HCT116 (cell line): ENCODE results near the gene BMERB1. TPM values are rescaled to one million over a fixed set of nuclear protein-coding genes. Genes with fewer than 3 reads are reported as not detected.

Source experiments
- ATAC-seq: fragments of 200-7000 bp; cut with Tn5 transposase; 2 replicates; pipeline ENCODE4 v1.9.1; 2020; ENCODE audit warnings: mild to moderate bottlenecking, moderate library complexity
- BruUV-seq: library from RNA; stranded (reverse); fragments of 400-500 nt; replicated peaks from 2 replicates; lab custom pipeline; 2021; lab: Mats Ljungman, UMichigan
- CTCF ChIA-PET: fragments of 300-600 bp; sonication (Branson Sonifier 250); formaldehyde crosslinking; loops from one replicate; lab custom pipeline; 2021; ENCODE audit warnings: antibody characterized with exemption; lab: Charles Lee
- POLR2A ChIA-PET: fragments of 300-600, 350-600 bp; sonication (Branson Sonifier 250); formaldehyde crosslinking; loops from one replicate; lab custom pipeline; 2021; ENCODE audit warnings: antibody characterized with exemption; lab: Charles Lee
- RAD21 ChIA-PET, 2 experiments: fragments of 300-600 bp; sonication (Branson Sonifier 250); formaldehyde crosslinking; loops; one replicate each; lab custom pipeline; 2023; ENCODE audit warnings: low total read pairs in 2 of 2; ENCODE audit not compliant: uncharacterized antibody in 2 of 2, unreplicated experiment in 2 of 2, low non-redundant PET in 1 of 2; lab: Charles Lee
- DNase-seq: peaks from one replicate; pipeline ENCODE4 v3.0.0-alpha.2; 2010; ENCODE audit warnings: low read depth, low spot score
- H2AFZ ChIP-seq: fragments of 200-600 bp; shearing (Covaris generic), sonication (generic); 2 replicates; pipeline ENCODE4 v1.6.1; 2017; ENCODE audit warnings: low read depth, mixed run types, mixed read lengths, antibody characterized with exemption, low read length; ENCODE audit not compliant: poor library complexity, severe bottlenecking
- H3K27ac ChIP-seq: 2 replicates; pipeline ENCODE4 v1.5.1; 2012; ENCODE audit warnings: low read depth, low read length
- H3K27me3 ChIP-seq: fragments of 200-600 bp; sonication (generic); 2 replicates; pipeline ENCODE4 v1.6.1; 2016; ENCODE audit warnings: mixed run types, low read length, mixed read lengths; ENCODE audit not compliant: insufficient read depth
- H3K36me3 ChIP-seq, 2 experiments: fragments of 200-500 bp in 1 of 2; fragments of 200-600 bp in 1 of 2; sonication (Bioruptor generic) in 1 of 2; sonication (generic) in 1 of 2; 2 replicates each; pipeline versions ENCODE4 v1.5.1 to v1.6.1; 2014 to 2016; ENCODE audit warnings: low read length in 2 of 2, inconsistent platforms in 1 of 2, mixed read lengths in 1 of 2, mixed run types in 1 of 2; ENCODE audit not compliant: insufficient read depth in 2 of 2, control insufficient read depth in 1 of 2
- H3K4me1 ChIP-seq, 2 experiments: fragments of 200-600 bp in 1 of 2; sonication (generic) in 1 of 2; 2 replicates each; pipeline versions ENCODE4 v1.5.1 to v1.6.1; 2012 to 2017; ENCODE audit warnings: low read length in 2 of 2, inconsistent platforms in 1 of 2, mild to moderate bottlenecking in 1 of 2, mixed read lengths in 1 of 2, mixed run types in 1 of 2, moderate library complexity in 1 of 2; ENCODE audit not compliant: insufficient read depth in 2 of 2, control insufficient read depth in 1 of 2
- H3K4me2 ChIP-seq: fragments of 200-600 bp; sonication (generic); 2 replicates; pipeline ENCODE4 v1.6.1; 2017; ENCODE audit warnings: mixed run types, low read length, mixed read lengths
- H3K4me3 ChIP-seq, 2 experiments: fragments of 200-600 bp in 1 of 2; sonication (generic) in 1 of 2; replicated peaks in 1 of 2; 2 replicates each; pipeline ENCODE4 v1.5.1; 2011 to 2016; ENCODE audit warnings: low read length in 2 of 2, control low read depth in 1 of 2, low read depth in 1 of 2, mild to moderate bottlenecking in 1 of 2, mixed read lengths in 1 of 2, mixed run types in 1 of 2
- H3K79me2 ChIP-seq: fragments of 200-600 bp; sonication (generic); 2 replicates; pipeline ENCODE4 v1.6.1; 2017; ENCODE audit warnings: mild to moderate bottlenecking, mixed run types, low read length, moderate library complexity, mixed read lengths; ENCODE audit not compliant: insufficient read depth
- H3K9ac ChIP-seq: fragments of 200-600 bp; sonication (generic); 2 replicates; pipeline ENCODE4 v1.6.1; 2016; ENCODE audit warnings: low read length, mixed read lengths
- H3K9me2 ChIP-seq: fragments of 200-600 bp; sonication (generic), shearing (Covaris generic); 2 replicates; pipeline ENCODE4 v1.6.1; 2017; ENCODE audit warnings: mixed run types, mild to moderate bottlenecking, moderate library complexity; ENCODE audit not compliant: insufficient read depth
- H3K9me3 ChIP-seq, 2 experiments: fragments of 200-500 bp in 1 of 2; fragments of 200-600 bp in 1 of 2; sonication (Bioruptor generic) in 1 of 2; sonication (generic) in 1 of 2; 2 replicates each; pipeline ENCODE4 v1.6.1; 2014 to 2017; ENCODE audit warnings: low read length in 2 of 2, mixed read lengths in 2 of 2, inconsistent platforms in 1 of 2, low read depth in 1 of 2, mild to moderate bottlenecking in 1 of 2, mixed run types in 1 of 2, moderate library complexity in 1 of 2; ENCODE audit not compliant: control insufficient read depth in 1 of 2, insufficient read depth in 1 of 2
- H4K20me1 ChIP-seq: fragments of 200-600 bp; sonication (generic), shearing (Covaris generic); 2 replicates; pipeline ENCODE4 v1.6.1; 2017; ENCODE audit warnings: mixed run types, mild to moderate bottlenecking, moderate library complexity; ENCODE audit not compliant: insufficient read depth
- CBX3 ChIP-seq: IDR thresholded peaks from 2 replicates; pipeline ENCODE4 v1.6.1; 2012; ENCODE audit warnings: low read depth
- CEBPB ChIP-seq: IDR thresholded peaks from 2 replicates; pipeline ENCODE4 v1.6.1; 2012; ENCODE audit warnings: low read depth
- EGR1 ChIP-seq: IDR thresholded peaks from 2 replicates; pipeline ENCODE4 v1.6.1; 2012; ENCODE audit warnings: low read depth
- EZH2 ChIP-seq: fragments of 200-600 bp; sonication (generic); IDR thresholded peaks from 2 replicates; pipeline ENCODE4 v1.6.1; 2017; ENCODE audit warnings: antibody characterized with exemption, mixed run types
- EZH2phosphoT487 ChIP-seq: fragments of 200-600 bp; IDR thresholded peaks from 2 replicates; pipeline ENCODE4 v1.6.1; 2018; ENCODE audit warnings: antibody characterized with exemption, borderline replicate concordance
- FOSL1 ChIP-seq: IDR thresholded peaks from 2 replicates; pipeline ENCODE4 v1.6.1; 2012; ENCODE audit warnings: low read depth
- POLR2A ChIP-seq: IDR thresholded peaks from 2 replicates; pipeline ENCODE4 v1.7.0; 2011; ENCODE audit warnings: borderline replicate concordance; ENCODE audit not compliant: insufficient read depth, insufficient read length; ENCODE audit errors: extremely low read depth
- POLR2AphosphoS5 ChIP-seq: IDR thresholded peaks from 2 replicates; pipeline ENCODE4 v1.6.1; 2011; ENCODE audit warnings: mild to moderate bottlenecking, low read depth, low read length, moderate library complexity
- RAD21 ChIP-seq: IDR thresholded peaks from 2 replicates; pipeline ENCODE4 v1.6.1; 2012; ENCODE audit warnings: low read depth, mild to moderate bottlenecking
- SIN3A ChIP-seq: IDR thresholded peaks from 2 replicates; pipeline ENCODE4 v1.6.1; 2012; ENCODE audit warnings: low read depth
- SRF ChIP-seq: IDR thresholded peaks from 2 replicates; pipeline ENCODE4 v1.6.1; 2012; ENCODE audit warnings: low read depth
- YY1 ChIP-seq: IDR thresholded peaks from 2 replicates; pipeline ENCODE4 v1.6.1; 2011; ENCODE audit warnings: low read length, low read depth, moderate library complexity, mild to moderate bottlenecking; ENCODE audit not compliant: insufficient replicate concordance; ENCODE audit errors: extremely low read depth
- ZFX ChIP-seq: fragments of 450-650 bp; IDR thresholded peaks from 2 replicates; pipeline ENCODE4 v1.6.1; 2017
- ZNF274 ChIP-seq: fragments of 200-500 bp; sonication (Bioruptor generic); IDR thresholded peaks from 2 replicates; pipeline ENCODE4 v1.6.1; 2014; ENCODE audit warnings: mild to moderate bottlenecking, low read depth, low read length, inconsistent platforms
- intact Hi-C: fragments of 100-400 bp; cut with micrococcal nuclease; formaldehyde crosslinking; loops from 2 replicates; pipeline ENCODE4 v1.10.0; 2022
- total RNA-seq: library from RNA; stranded (reverse); gene quantifications from one replicate; pipeline ENCODE4 v1.2.1, GENCODE V29; 2021; ENCODE audit not compliant: unreplicated experiment
- TF ChIP-seq, protein P1 (sequence below): IDR thresholded peaks from 2 replicates; pipeline ENCODE4 v1.6.1; 2012
- TF ChIP-seq, protein P2 (sequence below): IDR thresholded peaks from 2 replicates; pipeline ENCODE4 v1.6.1; 2012
- TF ChIP-seq, protein P3 (sequence below): IDR thresholded peaks from 2 replicates; pipeline ENCODE4 v1.6.1; 2012; ENCODE audit warnings: low read depth

BMERB1 gene
- total RNA-seq, 1 experiment from 2014 or later: 43.6 TPM

DNA sequence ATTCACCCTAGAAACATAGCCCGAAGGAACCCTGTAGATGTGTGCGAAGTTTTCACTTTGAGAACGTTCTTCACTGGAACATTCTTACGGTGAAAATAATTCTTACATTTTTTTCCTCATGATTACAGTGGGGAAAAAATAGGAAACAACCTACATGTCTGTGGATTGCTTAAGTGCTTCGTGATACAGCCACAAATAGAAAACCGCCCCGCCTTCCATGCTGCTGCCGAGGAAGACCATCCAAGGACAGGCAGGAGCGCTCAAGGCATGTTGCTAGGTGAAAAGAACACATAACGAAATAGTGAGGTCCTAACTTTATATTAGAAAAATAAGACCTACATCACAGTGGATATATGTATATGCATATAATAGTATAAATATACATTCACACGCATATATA is 78.8 kb downstream of the BMERB1 start:
- ChIA-PET POLR2A (no interaction called here), RAD21 (no interaction called here), CTCF (no interaction called here)
- H3K9ac ChIP-seq: no peak overlapping the region
- H3K9me2 ChIP-seq: no peaks in the 10 kb centered on the region
- no peak overlapping the region for H3K4me2 ChIP-seq
- TF ChIP-seq POLR2A (no peak), SIN3A (no peak), ZNF274 (no peak), YY1 (no peak), FOSL1 (no peak), EZH2 (no peak), CEBPB (no peak), ZFX (no peak), EGR1 (no peak), SRF (no peak), CBX3 (no peak), RAD21 (no peak), EZH2phosphoT487 (no peak), POLR2AphosphoS5 (no peak)
- TF ChIP-seq, protein P1, sequence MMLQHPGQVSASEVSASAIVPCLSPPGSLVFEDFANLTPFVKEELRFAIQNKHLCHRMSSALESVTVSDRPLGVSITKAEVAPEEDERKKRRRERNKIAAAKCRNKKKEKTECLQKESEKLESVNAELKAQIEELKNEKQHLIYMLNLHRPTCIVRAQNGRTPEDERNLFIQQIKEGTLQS: no peak
- TF ChIP-seq, protein P2, sequence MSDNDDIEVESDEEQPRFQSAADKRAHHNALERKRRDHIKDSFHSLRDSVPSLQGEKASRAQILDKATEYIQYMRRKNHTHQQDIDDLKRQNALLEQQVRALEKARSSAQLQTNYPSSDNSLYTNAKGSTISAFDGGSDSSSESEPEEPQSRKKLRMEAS: no peak
- TF ChIP-seq, protein P3, sequence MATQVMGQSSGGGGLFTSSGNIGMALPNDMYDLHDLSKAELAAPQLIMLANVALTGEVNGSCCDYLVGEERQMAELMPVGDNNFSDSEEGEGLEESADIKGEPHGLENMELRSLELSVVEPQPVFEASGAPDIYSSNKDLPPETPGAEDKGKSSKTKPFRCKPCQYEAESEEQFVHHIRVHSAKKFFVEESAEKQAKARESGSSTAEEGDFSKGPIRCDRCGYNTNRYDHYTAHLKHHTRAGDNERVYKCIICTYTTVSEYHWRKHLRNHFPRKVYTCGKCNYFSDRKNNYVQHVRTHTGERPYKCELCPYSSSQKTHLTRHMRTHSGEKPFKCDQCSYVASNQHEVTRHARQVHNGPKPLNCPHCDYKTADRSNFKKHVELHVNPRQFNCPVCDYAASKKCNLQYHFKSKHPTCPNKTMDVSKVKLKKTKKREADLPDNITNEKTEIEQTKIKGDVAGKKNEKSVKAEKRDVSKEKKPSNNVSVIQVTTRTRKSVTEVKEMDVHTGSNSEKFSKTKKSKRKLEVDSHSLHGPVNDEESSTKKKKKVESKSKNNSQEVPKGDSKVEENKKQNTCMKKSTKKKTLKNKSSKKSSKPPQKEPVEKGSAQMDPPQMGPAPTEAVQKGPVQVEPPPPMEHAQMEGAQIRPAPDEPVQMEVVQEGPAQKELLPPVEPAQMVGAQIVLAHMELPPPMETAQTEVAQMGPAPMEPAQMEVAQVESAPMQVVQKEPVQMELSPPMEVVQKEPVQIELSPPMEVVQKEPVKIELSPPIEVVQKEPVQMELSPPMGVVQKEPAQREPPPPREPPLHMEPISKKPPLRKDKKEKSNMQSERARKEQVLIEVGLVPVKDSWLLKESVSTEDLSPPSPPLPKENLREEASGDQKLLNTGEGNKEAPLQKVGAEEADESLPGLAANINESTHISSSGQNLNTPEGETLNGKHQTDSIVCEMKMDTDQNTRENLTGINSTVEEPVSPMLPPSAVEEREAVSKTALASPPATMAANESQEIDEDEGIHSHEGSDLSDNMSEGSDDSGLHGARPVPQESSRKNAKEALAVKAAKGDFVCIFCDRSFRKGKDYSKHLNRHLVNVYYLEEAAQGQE: no peak
- BruUV-seq: no TSS peak
- no peaks in the 10 kb centered on the region for H3K9me3 ChIP-seq
- intact Hi-C loops: no loop called here
- no peaks in the 10 kb centered on the region for H3K36me3 ChIP-seq
- no peak overlapping the region for H2AFZ ChIP-seq
- DNase-seq (no peak), ATAC-seq (no peak)
- no peaks in the 10 kb centered on the region for H3K27me3 ChIP-seq
- H3K4me1 ChIP-seq: peaks cover 0 to 13% of the 10 kb centered on the region in 2 experiments; a peak in 1 of 4 replicates
- H3K27ac ChIP-seq: no peak overlapping the region
- H3K79me2 ChIP-seq: no peaks in the 10 kb centered on the region
- H3K4me3 ChIP-seq: no peak overlapping the region
- H4K20me1 ChIP-seq: no peaks in the 10 kb centered on the region
